ENCODE results near the gene KIF21B.
A peak's percentile ranks its signal among the peaks of the same experiment; 100 is the strongest.

KIF21B gene

DNA sequence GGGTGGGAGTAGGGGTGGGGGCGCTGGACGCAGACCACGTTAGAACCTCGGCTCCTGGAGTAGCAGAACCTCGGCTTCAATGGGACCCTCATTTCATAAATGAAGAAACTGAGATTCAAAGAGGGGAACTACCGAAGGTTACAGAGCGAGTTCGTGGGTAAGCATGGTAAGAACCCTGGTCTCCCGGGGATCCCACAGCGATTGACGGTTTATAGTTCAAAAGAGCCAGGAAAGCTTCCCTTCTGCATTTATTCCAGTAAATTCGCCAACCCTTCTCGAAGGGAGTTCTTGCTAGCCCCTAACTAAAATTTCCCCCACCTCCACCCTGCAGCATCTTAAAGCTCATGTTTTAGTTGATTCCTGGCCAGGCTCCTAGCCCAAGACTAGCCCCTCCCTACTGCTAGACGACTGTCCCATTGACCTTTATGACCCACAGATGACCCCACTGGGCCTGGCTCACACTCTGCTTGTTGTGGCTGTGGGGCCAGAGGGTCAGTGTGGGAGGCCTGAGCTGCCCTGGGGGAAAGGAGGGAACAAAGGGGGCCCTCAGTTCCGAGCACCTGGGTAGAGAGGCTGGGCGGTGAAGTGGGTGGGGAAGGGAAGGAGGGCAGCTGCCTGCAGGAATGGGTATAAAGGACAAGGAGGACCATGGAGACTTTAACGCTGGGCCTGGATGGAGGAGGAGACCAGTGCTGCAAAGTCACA, 558 bp upstream of the KIF21B start:
- peaks cover 0 to 41% (median 13%) of the 10 kb centered on the region in 4 donors for H3K4me1 ChIP-seq

DNA sequence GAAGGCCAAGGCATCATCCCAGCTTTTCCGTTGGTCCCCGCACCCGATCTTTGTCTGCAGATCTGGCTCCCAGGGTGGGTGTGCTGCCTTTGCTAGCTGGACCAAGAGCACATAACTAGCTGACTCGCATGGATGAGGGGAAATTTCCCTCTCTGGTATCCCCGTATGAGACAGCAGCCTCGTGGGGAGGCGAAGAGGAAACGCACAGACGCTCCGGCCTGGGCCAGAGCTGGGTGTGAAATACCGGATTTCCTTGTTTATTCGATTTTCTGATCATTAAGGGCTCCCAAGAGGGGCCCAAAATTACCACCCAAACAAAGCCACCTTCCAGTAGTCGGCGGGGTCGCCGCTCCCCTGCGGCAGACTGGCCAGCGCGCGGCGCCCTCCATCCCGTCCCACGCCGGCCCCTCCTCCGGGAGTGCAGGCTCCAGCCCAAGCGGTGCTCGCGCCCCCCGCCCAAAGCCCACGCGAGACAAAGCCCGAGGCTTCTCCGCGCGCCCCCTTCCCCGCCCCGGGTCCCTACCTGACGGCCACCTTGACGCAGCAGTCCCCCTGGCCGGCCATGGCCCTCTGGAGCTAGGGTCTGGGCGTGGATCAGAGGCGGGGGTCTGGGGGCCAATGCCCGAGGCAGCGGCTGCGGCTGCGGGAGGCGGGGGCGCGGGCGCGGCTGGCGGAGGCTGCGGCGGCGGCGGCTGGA, 546 bp downstream of the KIF21B start:
- intact Hi-C loops (cut with DNase I; ENCODE audit: low total_unique reads), result no loop called here
- Histone ChIP-seq H3K4me3 (peak overlapping the region; percentile 55 to 59), H3K27ac (peak overlapping the region; percentile 7 to 30), H3K36me3 (no peaks in the 10 kb centered on the region), H3K9me3 (no peaks in the 10 kb centered on the region), H3K4me1 (peaks cover 0 to 31% (median 9%) of the 10 kb centered on the region in 4 donors), H3K27me3 (peaks cover 0 to 23% of the 10 kb centered on the region in 2 donors)
- no peak for DNase-seq
- TF ChIP-seq, protein P1, sequence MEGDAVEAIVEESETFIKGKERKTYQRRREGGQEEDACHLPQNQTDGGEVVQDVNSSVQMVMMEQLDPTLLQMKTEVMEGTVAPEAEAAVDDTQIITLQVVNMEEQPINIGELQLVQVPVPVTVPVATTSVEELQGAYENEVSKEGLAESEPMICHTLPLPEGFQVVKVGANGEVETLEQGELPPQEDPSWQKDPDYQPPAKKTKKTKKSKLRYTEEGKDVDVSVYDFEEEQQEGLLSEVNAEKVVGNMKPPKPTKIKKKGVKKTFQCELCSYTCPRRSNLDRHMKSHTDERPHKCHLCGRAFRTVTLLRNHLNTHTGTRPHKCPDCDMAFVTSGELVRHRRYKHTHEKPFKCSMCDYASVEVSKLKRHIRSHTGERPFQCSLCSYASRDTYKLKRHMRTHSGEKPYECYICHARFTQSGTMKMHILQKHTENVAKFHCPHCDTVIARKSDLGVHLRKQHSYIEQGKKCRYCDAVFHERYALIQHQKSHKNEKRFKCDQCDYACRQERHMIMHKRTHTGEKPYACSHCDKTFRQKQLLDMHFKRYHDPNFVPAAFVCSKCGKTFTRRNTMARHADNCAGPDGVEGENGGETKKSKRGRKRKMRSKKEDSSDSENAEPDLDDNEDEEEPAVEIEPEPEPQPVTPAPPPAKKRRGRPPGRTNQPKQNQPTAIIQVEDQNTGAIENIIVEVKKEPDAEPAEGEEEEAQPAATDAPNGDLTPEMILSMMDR (IDR thresholded peaks at IDR 0.05), result no peak

More for the DNA sequence above, 558 bp upstream of the KIF21B start:
- no peak for DNase-seq
- Histone ChIP-seq H3K9me3 (no peaks in the 10 kb centered on the region), H3K36me3 (no peaks in the 10 kb centered on the region), H3K4me3 (peak overlapping the region; percentile 55 to 59), H3K27ac (peak overlapping the region in 1 of 2 donors; percentile 7), H3K27me3 (peaks cover 0 to 20% of the 10 kb centered on the region in 2 donors)
- intact Hi-C loops (cut with DNase I; ENCODE audit: low total_unique reads), result no loop called here
- TF ChIP-seq, protein P1 (IDR thresholded peaks at IDR 0.05), result no peak

DNA sequence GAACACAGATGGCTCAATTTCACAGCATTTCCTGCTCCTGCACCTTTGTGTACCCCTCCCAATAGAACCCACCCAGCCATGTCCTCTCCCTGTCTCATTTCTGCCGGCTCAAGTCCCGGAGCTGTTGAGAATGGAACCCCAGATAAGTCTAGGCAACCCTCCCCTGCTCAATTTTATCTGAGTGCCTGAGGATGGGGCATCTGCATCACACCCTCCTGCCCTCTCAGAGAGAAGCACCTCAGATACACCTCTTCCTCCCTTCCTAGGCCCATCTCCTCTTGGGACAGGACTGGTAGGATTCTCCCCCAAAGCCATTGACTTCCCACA, 1.1 kb downstream of the KIF21B start:
- intact Hi-C loops (cut with DNase I; ENCODE audit: low total_unique reads), result no loop called here
- TF ChIP-seq, protein P1 (IDR thresholded peaks at IDR 0.05), result no peak

DNA sequence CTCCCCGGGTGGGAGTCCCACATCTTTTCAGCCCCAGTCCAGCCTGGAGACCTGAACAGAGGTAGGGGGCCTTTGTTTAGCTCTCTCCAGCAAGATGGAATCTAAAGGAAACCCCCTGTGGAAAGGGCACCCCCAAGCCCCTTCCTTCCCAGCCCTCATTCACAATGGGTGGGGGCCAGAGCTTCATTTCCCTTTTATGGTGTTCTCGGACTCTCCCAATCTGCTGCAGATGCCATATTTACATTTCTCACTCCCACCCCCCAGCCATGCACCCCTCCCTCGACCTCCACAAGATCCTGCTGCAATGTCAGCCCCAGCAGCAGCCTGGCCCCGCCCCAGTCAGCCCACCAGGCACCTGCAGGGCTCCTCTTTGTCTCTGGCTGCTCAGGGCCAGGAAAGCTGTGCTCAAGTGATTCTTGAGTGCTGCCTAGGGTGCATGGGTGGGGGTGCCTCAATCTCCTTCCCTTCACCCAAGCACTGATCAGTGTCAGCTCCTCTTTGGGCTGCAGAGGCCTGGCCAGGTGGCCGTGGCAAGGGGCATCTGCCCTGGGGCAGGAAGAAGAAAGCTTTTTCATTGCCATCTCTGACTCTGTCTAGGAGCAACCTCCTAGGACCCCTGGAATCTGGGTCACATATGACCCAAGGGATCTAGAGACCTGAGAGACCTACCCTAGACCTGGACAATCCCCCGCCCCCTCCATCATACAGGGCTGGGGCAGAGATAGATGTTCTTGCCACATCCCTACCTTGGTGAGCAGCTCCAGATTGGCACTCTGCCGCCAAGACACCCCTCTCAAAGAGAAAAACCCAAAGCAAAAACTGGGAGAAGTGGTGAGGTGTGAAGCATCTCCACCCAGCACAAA, 1.7 kb downstream of the KIF21B start:
- no peaks in the 10 kb centered on the region for H3K36me3 ChIP-seq
- peaks cover 0 to 34% (median 14%) of the 10 kb centered on the region in 4 donors for H3K4me1 ChIP-seq
- H3K27ac ChIP-seq, result no peak overlapping the region
- no peaks in the 10 kb centered on the region for H3K9me3 ChIP-seq
- TF ChIP-seq, protein P1 (IDR thresholded peaks at IDR 0.05), result no peak
- peaks cover 0 to 33% of the 10 kb centered on the region in 2 donors for H3K27me3 ChIP-seq
- intact Hi-C loops (cut with DNase I; ENCODE audit: low total_unique reads), result no loop called here
- DNase-seq, result no peak
- peak overlapping the region in 1 of 2 donors; percentile 59 for H3K4me3 ChIP-seq

More for the DNA sequence above, 1.1 kb downstream of the KIF21B start:
- Histone ChIP-seq H3K27me3 (peaks cover 0 to 29% of the 10 kb centered on the region in 2 donors), H3K4me1 (peaks cover 0 to 31% (median 11%) of the 10 kb centered on the region in 4 donors), H3K9me3 (no peaks in the 10 kb centered on the region), H3K36me3 (no peaks in the 10 kb centered on the region), H3K4me3 (peak overlapping the region; percentile 55 to 59), H3K27ac (no peak overlapping the region)
- DNase-seq, result no peak

All from tibial artery (tissue), 4 donors.